GM12891 (cell line): Measurements from ENCODE around the gene NPNT.

ENCODE experiments used
- PAX5 ChIP-seq: IDR thresholded peaks from 2 replicates; pipeline ENCODE4 v1.6.1; 2011; ENCODE audit warnings: low read length, moderate library complexity, mild to moderate bottlenecking; ENCODE audit not compliant: insufficient read depth, severe bottlenecking
- POLR2A ChIP-seq: IDR thresholded peaks from 2 replicates; pipeline ENCODE4 v1.6.1; 2011; ENCODE audit warnings: low read depth, low read length, control low read depth
- POLR2AphosphoS5 ChIP-seq: IDR thresholded peaks from 2 replicates; pipeline ENCODE4 v1.6.1; 2011; ENCODE audit warnings: low read depth, low read length, control low read depth
- POU2F2 ChIP-seq: IDR thresholded peaks from 2 replicates; pipeline ENCODE4 v1.6.1; 2011; ENCODE audit warnings: low read depth, mild to moderate bottlenecking, control low read depth, low read length, moderate library complexity
- SPI1 ChIP-seq: IDR thresholded peaks from 2 replicates; pipeline ENCODE4 v1.6.1; 2011; ENCODE audit warnings: low read depth, low read length, control low read depth
- TAF1 ChIP-seq: IDR thresholded peaks from 2 replicates; pipeline ENCODE4 v1.6.1; 2011; ENCODE audit warnings: low read depth, low read length, control low read depth

DNA sequence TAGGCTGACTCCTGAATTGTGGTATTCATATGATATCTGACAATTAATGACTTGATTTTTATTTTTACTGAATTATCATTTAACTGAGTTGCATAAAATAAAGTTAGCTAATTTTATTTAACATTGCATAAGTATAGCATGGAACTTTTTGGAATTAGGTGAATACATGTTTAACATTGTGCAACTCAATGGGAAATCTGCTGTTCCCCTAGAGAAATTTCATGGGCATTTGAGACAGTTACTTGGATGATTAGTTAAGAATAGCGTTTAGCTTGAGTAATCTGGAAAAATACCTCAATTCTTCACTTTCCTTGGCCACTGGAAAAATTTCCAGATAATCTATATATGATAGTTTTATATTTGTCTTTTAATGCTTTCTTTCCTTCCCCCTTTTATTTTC, 42.5 kb downstream of the NPNT start:
- TF ChIP-seq TAF1: no peak
- no peak for TF ChIP-seq PAX5
- no peak for TF ChIP-seq POLR2A
- TF ChIP-seq POLR2AphosphoS5: no peak
- no peak for TF ChIP-seq POU2F2
- TF ChIP-seq SPI1: no peak
